GM12878 (cell line): ENCODE data around the gene MAP3K4. TPM values are rescaled to one million over a fixed set of nuclear protein-coding genes. Genes with fewer than 3 reads are reported as not detected.

Experiments used
- ASH2L ChIP-seq: fragments of 300-600, 200-600 bp; sonication (generic); IDR thresholded peaks from 2 replicates; pipeline ENCODE4 v1.6.1; 2017; ENCODE audit warnings: low read depth, mild to moderate bottlenecking, borderline replicate concordance
- BACH1 ChIP-seq: fragments of 450-650 bp; IDR thresholded peaks from 2 replicates; pipeline ENCODE4 v1.6.1; 2017; ENCODE audit warnings: mild to moderate bottlenecking, borderline replicate concordance
- BHLHE40 ChIP-seq, 2 experiments: fragments of 450-650 bp in 1 of 2; IDR thresholded peaks; 2 replicates each; pipeline ENCODE4 v1.6.1; 2011 to 2017; ENCODE audit warnings: low read depth in 2 of 2, borderline replicate concordance in 1 of 2, improper control_type of control experiment in 1 of 2, low read length in 1 of 2, mild to moderate bottlenecking in 1 of 2
- BRCA1 ChIP-seq: IDR thresholded peaks from 2 replicates; pipeline ENCODE4 v1.6.1; 2011; ENCODE audit warnings: low read depth, low read length, improper control_type of control experiment
- CHD4 ChIP-seq: fragments of 200-600 bp; sonication (generic); IDR thresholded peaks from 2 replicates; pipeline ENCODE4 v1.6.1; 2016; ENCODE audit warnings: mild to moderate bottlenecking
- CREM ChIP-seq: IDR thresholded peaks from 2 replicates; pipeline ENCODE4 v1.6.1; 2014; ENCODE audit warnings: antibody characterized with exemption, low read depth
- DPF2 ChIP-seq: fragments of 450-650 bp; IDR thresholded peaks from 2 replicates; pipeline ENCODE4 v1.6.1; 2017; ENCODE audit warnings: mild to moderate bottlenecking
- FOS ChIP-seq: IDR thresholded peaks from 3 replicates; pipeline ENCODE4 v1.6.1; 2011; ENCODE audit warnings: borderline replicate concordance; ENCODE audit not compliant: insufficient read length; ENCODE audit errors: extremely low read depth
- FOXK2 ChIP-seq: fragments of 450-650 bp; IDR thresholded peaks from 2 replicates; pipeline ENCODE4 v1.6.1; 2017; ENCODE audit warnings: mild to moderate bottlenecking, moderate library complexity
- GATAD2B ChIP-seq: fragments of 450-650 bp; conservative IDR thresholded peaks from 2 replicates; pipeline ENCODE4 v1.6.1; 2017; ENCODE audit warnings: low read depth, mild to moderate bottlenecking, moderate library complexity
- IKZF1 ChIP-seq: fragments of 450-650 bp; conservative IDR thresholded peaks from 2 replicates; pipeline ENCODE4 v1.6.1; 2017; ENCODE audit warnings: antibody characterized with exemption, mild to moderate bottlenecking
- MYB ChIP-seq: fragments of 150-350 bp; IDR thresholded peaks from 2 replicates; pipeline ENCODE4 v1.6.1; 2014; ENCODE audit warnings: mild to moderate bottlenecking, low read depth, low read length, borderline replicate concordance
- NR2C1 ChIP-seq: fragments of 450-650 bp; IDR thresholded peaks from 2 replicates; pipeline ENCODE4 v1.6.1; 2017; ENCODE audit warnings: antibody characterized with exemption, mild to moderate bottlenecking, moderate library complexity
- NR2F1 ChIP-seq: fragments of 450-650 bp; conservative IDR thresholded peaks from 2 replicates; pipeline ENCODE4 v1.6.1; 2017; ENCODE audit warnings: mild to moderate bottlenecking
- POU2F2 ChIP-seq: IDR thresholded peaks from 3 replicates; pipeline ENCODE4 v1.6.1; 2011; ENCODE audit warnings: low read depth, mild to moderate bottlenecking, low read length, borderline replicate concordance
- RELA ChIP-seq: fragments of 450-650 bp; IDR thresholded peaks from 2 replicates; pipeline ENCODE4 v1.8.0; 2014; ENCODE audit warnings: borderline replicate concordance; ENCODE audit not compliant: partially characterized antibody
- SMAD1 ChIP-seq: fragments of 450-650 bp; IDR thresholded peaks from 2 replicates; pipeline ENCODE4 v1.6.1; 2018; ENCODE audit warnings: mild to moderate bottlenecking, low read depth; ENCODE audit not compliant: partially characterized antibody
- TAF1 ChIP-seq: IDR thresholded peaks from 2 replicates; pipeline ENCODE4 v1.6.1; 2011; ENCODE audit warnings: mild to moderate bottlenecking, low read depth, low read length, borderline replicate concordance
- TCF12 ChIP-seq: IDR thresholded peaks from 2 replicates; pipeline ENCODE4 v1.6.1; 2011; ENCODE audit warnings: low read depth, mild to moderate bottlenecking, low read length
- TCF3 ChIP-seq: IDR thresholded peaks from 2 replicates; pipeline ENCODE4 v1.6.1; 2012; ENCODE audit warnings: low read depth, mild to moderate bottlenecking, low read length, borderline replicate concordance; ENCODE audit not compliant: insufficient read depth
- ZNF217 ChIP-seq: fragments of 450-650 bp; IDR thresholded peaks from 2 replicates; pipeline ENCODE4 v1.6.1; 2017; ENCODE audit warnings: antibody characterized with exemption, mild to moderate bottlenecking
- ZNF24 ChIP-seq: fragments of 450-650 bp; IDR thresholded peaks from 2 replicates; pipeline ENCODE4 v1.6.1; 2017; ENCODE audit warnings: antibody characterized with exemption, mild to moderate bottlenecking
- ZSCAN29 ChIP-seq: fragments of 450-650 bp; IDR thresholded peaks from 2 replicates; pipeline ENCODE4 v1.6.1; 2017; ENCODE audit warnings: mild to moderate bottlenecking, moderate library complexity
- polyA plus RNA-seq, 11 experiments: library from polyadenylated mRNA; depleted of rRNA in 4 of 11; unstranded in 6 of 11; stranded (reverse) in 5 of 11; fragments of >200 nt; fragmentation: Nextera tagmentation in 4 of 11; fragmentation: Illumina TruSeq in 1 of 11; extraction: Ambion mirVana in 4 of 11; extraction: Trizol in 1 of 11; gene quantifications; 1 replicate in 1 of 11; 2 replicates in 10 of 11; pipeline versions ENCODE4 v1.2.1 to v1.2.3, GENCODE V29; 2011 to 2016; ENCODE audit warnings: inconsistent platforms in 2 of 11, missing spikeins in 2 of 11, low read depth in 1 of 11
- total RNA-seq, 4 experiments: library from RNA; depleted of rRNA in 3 of 4; stranded (reverse); fragments of >200 nt in 3 of 4; fragmentation: Illumina TruSeq in 1 of 4; extraction: Trizol in 1 of 4; gene quantifications; 2 replicates each; pipeline versions ENCODE4 v1.2.1 to v1.2.3, GENCODE V29; 2013 to 2021
- TF ChIP-seq, protein P1 (sequence below): fragments of 450-650 bp; IDR thresholded peaks from 2 replicates; pipeline ENCODE4 v1.6.1; 2017; ENCODE audit warnings: mild to moderate bottlenecking, moderate library complexity
- TF ChIP-seq, protein P2 (sequence below): IDR thresholded peaks from 2 replicates; pipeline ENCODE4 v1.6.1; 2011; ENCODE audit warnings: low read depth, low read length, improper control_type of control experiment, borderline replicate concordance
- TF ChIP-seq, protein P3 (sequence below): fragments of 150-350 bp; IDR thresholded peaks from 2 replicates; pipeline ENCODE4 v1.6.1; 2014; ENCODE audit warnings: mild to moderate bottlenecking, low read depth, low read length

MAP3K4 gene
- total and polyA plus RNA-seq, 10 of the 15 experiments (the other 5 are each of a cell fraction or from before 2014, with no cell fraction given), result 14.0 to 44.5 (median 23.1) TPM

DNA sequence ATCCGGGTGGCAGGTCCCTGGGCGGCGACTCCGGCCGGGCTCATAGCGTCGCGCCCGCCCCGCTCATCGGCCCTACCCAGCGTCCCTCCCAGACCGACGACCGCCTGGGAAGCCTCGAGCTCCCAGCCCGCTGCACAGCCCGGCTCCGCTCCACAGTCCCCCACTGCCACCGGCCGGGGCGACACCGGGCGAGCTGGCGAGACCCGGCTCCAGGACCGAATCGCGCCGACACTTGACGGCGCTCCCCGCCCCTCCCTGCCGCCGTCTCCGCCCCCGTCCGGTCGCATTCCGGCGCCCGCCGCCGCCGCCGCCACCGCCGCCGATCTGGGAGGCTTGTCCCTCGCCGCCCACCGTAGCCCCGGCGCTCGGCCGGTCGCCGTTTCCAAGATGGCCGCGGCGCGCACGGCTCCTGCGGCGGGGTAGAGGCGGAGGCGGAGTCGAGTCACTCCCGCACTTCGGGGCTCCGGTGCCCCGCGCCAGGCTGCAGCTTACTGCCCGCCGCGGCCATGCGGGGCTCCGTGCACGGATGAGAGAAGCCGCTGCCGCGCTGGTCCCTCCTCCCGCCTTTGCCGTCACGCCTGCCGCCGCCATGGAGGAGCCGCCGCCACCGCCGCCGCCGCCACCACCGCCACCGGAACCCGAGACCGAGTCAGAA, at the start of gene MAP3K4 (continued):
- TF ChIP-seq, protein P1, sequence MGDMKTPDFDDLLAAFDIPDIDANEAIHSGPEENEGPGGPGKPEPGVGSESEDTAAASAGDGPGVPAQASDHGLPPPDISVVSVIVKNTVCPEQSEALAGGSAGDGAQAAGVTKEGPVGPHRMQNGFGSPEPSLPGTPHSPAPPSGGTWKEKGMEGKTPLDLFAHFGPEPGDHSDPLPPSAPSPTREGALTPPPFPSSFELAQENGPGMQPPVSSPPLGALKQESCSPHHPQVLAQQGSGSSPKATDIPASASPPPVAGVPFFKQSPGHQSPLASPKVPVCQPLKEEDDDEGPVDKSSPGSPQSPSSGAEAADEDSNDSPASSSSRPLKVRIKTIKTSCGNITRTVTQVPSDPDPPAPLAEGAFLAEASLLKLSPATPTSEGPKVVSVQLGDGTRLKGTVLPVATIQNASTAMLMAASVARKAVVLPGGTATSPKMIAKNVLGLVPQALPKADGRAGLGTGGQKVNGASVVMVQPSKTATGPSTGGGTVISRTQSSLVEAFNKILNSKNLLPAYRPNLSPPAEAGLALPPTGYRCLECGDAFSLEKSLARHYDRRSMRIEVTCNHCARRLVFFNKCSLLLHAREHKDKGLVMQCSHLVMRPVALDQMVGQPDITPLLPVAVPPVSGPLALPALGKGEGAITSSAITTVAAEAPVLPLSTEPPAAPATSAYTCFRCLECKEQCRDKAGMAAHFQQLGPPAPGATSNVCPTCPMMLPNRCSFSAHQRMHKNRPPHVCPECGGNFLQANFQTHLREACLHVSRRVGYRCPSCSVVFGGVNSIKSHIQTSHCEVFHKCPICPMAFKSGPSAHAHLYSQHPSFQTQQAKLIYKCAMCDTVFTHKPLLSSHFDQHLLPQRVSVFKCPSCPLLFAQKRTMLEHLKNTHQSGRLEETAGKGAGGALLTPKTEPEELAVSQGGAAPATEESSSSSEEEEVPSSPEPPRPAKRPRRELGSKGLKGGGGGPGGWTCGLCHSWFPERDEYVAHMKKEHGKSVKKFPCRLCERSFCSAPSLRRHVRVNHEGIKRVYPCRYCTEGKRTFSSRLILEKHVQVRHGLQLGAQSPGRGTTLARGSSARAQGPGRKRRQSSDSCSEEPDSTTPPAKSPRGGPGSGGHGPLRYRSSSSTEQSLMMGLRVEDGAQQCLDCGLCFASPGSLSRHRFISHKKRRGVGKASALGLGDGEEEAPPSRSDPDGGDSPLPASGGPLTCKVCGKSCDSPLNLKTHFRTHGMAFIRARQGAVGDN, result peak; percentile 65
- TF ChIP-seq BRCA1 (no peak), TAF1 (peak; percentile 88; the same call in 1 of the 2 replicates), ZSCAN29 (0 out of 2 replicates have a peak, but pooled peaks have one; percentile 35), CHD4 (no peak), POU2F2 (no peak), DPF2 (peak; percentile 83), SMAD1 (no peak), IKZF1 (peak; percentile 87), NR2C1 (peak; percentile 38; the same call in 1 of the 2 replicates), MYB (no peak), FOS (no peak), TCF12 (no peak), NR2F1 (peak; percentile 44; the same call in 1 of the 2 replicates), BACH1 (peak; percentile 66; the same call in 1 of the 2 replicates), FOXK2 (no peak), ZNF24 (peak; percentile 45), ZNF217 (peak; percentile 56; the same call in 1 of the 2 replicates), TCF3 (0 out of 2 replicates have a peak, but pooled peaks have one; percentile 12), ASH2L (peak; percentile 63), GATAD2B (peak; percentile 84; the same call in 1 of the 2 replicates), CREM (peak; percentile 30; the same call in 1 of the 2 replicates), BHLHE40 (IDR thresholded peaks at IDR 0.05; ENCODE audit: borderline replicate concordance in 1 of 2, low read depth in 2 of 2, low read length in 1 of 2) (peak in 1 of 2 experiments; percentile 71; a peak in 2 of 4 replicates), RELA (peak; percentile 34)
- TF ChIP-seq, protein P2, sequence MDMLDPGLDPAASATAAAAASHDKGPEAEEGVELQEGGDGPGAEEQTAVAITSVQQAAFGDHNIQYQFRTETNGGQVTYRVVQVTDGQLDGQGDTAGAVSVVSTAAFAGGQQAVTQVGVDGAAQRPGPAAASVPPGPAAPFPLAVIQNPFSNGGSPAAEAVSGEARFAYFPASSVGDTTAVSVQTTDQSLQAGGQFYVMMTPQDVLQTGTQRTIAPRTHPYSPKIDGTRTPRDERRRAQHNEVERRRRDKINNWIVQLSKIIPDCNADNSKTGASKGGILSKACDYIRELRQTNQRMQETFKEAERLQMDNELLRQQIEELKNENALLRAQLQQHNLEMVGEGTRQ, result no peak
- TF ChIP-seq, protein P3, sequence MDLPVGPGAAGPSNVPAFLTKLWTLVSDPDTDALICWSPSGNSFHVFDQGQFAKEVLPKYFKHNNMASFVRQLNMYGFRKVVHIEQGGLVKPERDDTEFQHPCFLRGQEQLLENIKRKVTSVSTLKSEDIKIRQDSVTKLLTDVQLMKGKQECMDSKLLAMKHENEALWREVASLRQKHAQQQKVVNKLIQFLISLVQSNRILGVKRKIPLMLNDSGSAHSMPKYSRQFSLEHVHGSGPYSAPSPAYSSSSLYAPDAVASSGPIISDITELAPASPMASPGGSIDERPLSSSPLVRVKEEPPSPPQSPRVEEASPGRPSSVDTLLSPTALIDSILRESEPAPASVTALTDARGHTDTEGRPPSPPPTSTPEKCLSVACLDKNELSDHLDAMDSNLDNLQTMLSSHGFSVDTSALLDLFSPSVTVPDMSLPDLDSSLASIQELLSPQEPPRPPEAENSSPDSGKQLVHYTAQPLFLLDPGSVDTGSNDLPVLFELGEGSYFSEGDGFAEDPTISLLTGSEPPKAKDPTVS, result no peak
